Stimulated activated CD4-positive, alpha-beta T cell treated with anti-CD3 and anti-CD28 coated beads, Interleukin-1b, Interleukin-23, amount 100 ng/mL, for 24 hours (primary cell): ENCODE measurements around the gene ENPP4.
"Not testable (repeated sequence)": the region's sequence is repeated elsewhere in the genome, so short reads cannot be mapped to it uniquely, and the experiment has no call there.

Experiments used
- DNase-seq, 4 experiments: peaks; one replicate each; pipeline ENCODE4 v3.0.0-alpha.2; 2020; ENCODE audit warnings: low read depth in 4 of 4, low spot score in 1 of 4

The ENPP4 gene, protein sequence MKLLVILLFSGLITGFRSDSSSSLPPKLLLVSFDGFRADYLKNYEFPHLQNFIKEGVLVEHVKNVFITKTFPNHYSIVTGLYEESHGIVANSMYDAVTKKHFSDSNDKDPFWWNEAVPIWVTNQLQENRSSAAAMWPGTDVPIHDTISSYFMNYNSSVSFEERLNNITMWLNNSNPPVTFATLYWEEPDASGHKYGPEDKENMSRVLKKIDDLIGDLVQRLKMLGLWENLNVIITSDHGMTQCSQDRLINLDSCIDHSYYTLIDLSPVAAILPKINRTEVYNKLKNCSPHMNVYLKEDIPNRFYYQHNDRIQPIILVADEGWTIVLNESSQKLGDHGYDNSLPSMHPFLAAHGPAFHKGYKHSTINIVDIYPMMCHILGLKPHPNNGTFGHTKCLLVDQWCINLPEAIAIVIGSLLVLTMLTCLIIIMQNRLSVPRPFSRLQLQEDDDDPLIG

DNA sequence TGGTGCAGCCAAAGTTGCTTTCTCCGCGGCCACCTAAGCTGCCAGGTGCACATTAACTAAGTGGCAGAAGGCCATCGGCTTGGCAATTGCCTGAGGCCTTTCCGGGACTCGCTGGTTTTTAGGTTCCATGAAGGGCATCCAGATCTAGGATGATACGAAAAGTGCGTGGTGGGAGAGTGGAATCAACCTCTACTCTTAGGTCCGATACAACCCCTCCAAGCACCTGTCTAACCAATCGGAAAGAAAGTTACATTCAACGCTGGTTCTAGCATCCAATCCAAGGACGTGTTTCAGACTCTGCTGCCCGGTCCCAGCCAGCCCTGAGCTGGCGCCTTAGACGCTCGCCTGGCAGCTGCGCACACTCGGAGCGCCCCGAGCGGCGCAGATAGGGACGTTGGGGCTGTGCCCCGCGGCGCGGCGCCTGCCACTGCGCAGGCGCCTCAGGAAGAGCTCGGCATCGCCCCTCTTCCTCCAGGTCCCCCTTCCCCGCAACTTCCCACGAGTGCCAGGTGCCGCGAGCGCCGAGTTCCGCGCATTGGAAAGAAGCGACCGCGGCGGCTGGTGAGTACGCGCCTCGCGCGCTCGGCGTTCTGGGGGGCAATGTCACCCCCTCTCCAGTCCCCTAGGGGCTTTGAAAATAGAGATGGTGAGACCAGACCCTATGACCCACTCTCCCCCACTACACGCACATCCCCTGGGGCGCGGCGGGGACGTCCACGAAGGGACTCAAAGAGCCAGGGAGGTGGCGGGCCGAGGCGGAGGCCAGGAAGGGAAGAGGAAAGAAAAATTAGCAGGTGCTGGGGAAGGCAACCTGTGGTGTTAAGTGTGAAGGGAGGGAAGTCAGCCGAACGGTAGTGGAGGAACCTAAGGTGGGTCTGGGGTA lies at the start of gene ENPP4:
Gene ENPP4, plus strand, starts transcription at position 361 of the 883 bp plus-strand sequence. CDS start 9,595 bp downstream, outside the sequence.
- DNase-seq: peak; percentile 61 to 85 (median 75)

DNA sequence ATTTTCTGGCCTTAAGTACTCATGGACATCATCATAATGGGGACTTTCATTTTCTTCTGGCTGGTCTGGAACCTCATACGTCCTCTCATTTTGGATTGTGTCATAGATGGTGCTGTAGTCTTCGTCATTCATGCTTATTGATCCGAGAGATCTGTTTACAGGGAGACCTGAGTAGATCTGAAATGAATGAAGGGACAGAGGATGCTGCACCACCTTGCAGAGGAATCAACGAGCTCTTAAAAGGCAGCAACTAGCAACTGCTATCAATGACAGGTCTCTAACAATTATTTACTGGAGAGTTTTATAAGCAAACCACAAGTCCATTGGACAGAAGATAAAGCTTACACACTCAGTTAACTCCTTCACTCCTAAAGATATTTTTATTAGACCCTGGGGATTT lies 49.7 kb upstream of the ENPP4 start:
- DNase-seq: no peak

DNA sequence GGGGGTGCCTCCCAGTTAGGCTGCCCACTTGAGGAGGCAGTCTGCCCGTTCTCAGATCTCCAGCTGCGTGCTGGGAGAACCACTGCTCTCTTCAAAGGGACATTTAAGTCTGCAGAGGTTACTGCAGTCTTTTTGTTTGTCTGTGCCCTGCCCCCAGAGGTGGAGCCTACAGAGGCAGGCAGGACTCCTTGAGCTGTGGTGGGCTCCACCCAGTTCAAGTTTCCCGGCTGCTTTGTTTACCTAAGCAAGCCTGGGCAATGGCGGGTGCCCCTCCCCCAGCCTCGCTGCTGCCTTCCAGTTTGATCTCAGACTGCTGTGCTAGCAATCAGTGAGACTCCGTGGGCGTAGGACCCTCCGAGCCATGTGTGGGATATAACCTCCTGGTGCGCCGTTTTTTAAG lies 44.1 kb upstream of the ENPP4 start:
- not testable (repeated sequence) for DNase-seq

DNA sequence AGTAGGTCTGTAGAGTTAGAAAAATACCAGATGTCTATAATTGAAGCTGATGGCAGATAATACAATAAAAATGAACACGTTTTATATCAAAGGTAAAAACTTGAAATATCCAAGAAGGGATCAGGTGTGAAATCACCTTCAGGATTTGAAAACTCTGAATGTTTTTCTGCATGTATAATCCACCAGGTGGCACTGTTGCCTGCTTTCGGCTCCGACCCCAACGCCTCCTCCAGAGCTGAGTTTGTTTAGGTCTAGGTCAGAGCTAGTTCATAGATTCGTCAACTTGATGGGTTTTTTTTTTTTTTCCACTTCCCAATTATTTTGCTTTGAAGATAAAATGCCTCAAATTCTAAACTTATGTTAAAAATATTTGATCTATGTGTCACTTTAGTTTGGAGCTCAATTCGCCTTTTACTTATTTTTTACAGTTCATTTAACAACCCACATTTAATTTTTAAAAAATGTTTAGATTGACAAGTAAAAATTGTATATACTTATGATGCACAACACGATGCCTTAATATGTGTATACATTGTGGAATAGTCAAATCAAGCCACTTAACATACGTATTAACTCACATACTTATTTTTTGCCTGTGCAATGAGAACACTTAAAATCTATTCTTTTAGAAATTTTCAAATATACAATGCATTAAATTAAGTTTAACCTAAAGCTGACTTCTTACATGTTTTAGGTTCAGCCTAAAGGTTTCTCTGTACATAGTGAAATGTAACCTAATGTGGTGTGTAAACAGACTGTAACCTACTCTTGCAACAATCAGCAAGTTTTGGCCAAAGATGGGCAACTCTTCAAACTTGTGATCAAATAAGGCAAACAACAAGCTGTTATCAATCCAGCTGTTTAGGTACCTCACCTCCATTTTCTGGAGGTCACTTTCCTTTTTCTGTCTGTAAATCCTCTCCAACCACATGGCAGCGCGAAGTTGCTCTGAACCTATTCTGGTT lies 39.4 kb upstream of the ENPP4 start:
- DNase-seq: peak; percentile 13 to 28 (median 24)

DNA sequence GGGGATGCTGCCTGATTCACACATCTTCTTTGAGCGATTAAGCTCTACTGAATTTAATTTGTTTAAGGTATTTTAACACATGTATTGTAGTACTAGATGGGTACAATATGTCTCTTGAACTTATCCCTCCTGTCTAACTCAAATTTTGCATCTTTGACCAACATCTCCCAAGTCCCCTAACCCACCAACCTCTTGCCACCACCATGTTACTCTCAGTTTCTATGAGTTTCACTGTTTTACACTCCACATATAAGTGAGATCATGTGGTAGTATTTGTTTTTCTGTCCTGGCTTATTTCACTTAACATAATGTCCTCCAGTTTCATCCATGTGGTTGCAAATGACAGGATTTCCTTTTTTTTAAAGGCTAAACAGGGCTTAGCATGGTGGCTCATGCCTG lies 38.7 kb upstream of the ENPP4 start:
- no peak for DNase-seq

DNA sequence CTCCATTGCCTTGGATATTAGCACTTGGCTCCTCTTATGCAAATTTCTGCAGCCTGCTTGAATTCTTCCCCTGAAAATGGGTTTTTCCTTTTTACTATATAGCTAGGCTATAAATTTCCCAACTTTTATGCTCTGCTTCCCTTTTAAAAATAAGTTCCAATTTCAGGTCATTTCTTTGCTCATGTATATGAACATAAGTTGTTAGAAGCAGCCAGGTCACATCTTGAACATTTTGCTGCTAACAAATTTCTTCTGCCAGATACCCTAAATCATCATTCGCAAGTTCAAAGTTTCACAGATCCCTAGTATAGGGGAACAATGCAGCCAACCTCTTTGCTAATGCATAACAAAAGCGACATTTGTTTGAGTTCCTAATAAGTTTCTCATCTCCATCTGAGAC lies 34.5 kb upstream of the ENPP4 start:
- DNase-seq: no peak

DNA sequence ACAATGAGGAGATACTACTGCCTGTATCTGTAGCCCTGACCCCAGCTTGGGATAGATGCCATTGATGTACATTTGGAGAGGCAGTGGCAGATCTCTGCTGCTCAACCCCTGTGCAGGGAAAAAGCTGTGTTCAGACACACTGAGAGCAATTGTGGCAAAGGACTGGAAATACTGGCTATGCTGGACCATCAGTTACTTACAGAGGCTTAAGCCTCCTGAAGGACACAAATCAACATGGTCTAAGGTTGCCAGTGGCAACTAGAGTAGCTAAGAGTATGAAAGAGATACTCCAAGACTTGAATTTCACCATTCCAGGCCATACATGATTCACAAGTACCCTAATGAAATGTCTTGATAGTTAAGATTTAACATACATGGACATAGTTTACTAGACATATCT lies 32.4 kb upstream of the ENPP4 start:
- DNase-seq: no peak

DNA sequence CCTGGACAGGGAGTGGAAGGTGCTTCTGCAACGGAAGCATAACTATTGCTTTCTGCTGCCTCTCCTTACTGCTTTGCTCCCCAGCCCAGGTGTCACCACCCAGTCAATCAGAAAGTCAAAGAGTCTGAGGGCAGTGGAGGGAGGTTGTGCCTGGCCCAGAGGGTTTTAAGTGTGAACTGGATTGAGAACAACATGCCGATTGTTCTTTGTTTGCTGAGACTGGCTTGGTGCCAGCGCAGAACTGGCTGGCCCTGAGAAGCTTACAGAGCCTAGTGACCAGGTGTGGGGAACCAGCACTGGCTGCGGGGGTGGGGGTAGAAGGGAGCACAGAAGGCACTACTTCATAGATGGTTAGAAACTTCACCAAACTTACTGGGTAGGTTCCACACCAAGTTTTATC lies 31.1 kb upstream of the ENPP4 start:
- DNase-seq: no peak

DNA sequence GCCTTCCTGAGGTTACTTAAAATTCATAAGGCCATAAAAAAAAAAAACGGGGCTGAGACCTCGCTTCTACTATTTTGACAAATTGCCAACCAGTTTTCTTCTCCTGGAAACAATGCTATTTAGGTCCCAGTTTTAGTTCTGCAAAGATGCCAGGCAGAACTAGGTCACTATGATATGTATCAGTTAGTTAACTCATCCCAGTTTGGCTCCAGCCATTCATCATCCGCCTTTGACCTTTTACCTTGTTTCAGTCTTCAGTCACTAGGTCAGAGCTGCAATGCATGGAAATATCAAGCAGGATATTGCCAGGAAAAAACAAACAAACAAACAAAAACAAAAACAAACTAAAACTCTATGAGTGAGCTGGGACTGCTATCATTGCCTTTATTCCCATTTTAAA lies 29.8 kb upstream of the ENPP4 start:
- no peak for DNase-seq

DNA sequence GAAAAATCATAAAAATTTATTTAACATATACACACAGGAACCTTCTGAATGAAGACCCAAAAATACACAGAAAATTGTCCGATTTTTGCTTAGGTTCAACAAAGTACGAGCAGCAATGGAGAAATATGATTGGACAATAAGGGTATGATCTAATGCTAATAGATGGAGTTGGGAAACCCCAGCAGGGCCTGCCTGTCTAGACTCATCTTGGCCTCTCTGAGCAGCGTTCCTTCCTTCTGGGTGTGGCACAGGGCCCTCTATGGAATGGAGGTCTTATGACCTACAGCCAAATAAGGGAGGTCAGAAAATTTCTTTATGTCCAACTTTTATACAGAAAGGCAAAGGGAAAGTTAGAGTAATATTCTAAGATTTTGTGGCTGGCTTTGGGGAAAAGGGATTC lies 27.7 kb upstream of the ENPP4 start:
- no peak for DNase-seq

DNA sequence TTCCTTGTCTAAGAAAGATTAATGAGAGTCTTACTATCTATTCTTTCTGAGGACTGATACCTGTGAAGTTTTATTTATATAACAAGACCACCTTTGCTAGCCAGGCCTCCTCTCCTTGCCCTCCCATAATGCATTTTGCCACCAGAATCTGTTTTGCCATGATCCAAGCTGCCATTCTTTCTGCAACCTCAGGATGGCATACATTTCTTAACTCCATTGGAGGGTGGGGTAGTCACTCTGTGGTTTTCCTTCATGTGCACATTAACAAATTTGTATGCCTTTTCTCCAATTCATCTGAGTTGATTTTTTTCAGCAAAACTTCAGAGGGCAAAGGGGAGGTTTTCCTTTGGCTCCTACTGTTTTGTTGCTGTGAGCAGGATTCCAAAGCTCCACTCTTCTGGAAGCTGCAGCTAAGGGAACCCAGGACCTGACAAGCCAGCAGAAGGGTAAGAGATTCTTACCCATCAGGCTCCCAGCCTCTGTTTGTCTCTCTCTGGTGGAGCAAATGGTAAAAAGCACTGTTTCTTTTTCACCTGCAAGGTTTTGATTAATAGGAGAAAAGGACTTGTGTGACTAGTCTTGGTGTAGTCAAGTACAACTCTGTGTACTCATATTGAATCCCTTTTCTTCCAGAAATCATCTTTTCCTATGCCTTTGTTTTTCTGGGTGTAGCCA lies 26.2 kb upstream of the ENPP4 start:
- DNase-seq: no peak

DNA sequence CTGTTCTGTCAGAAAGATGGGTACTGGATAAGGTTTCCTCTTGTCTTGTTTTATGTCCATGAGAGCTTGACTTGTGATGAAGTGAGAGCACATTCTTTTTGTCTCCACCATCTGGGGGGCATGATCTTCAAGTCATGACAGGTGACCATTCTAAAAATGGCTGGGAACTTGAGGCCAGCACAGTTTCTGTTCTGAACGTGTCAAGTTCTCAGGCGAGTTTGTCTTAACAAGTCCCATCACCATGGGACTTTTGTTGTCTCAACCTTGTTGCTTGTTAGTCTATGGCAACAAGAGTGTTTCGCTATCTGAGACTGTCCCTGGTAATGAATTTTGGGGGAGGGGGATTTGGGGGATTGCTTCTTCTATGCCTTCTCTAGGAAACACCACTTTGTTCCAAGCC lies 25.6 kb upstream of the ENPP4 start:
- no peak for DNase-seq

DNA sequence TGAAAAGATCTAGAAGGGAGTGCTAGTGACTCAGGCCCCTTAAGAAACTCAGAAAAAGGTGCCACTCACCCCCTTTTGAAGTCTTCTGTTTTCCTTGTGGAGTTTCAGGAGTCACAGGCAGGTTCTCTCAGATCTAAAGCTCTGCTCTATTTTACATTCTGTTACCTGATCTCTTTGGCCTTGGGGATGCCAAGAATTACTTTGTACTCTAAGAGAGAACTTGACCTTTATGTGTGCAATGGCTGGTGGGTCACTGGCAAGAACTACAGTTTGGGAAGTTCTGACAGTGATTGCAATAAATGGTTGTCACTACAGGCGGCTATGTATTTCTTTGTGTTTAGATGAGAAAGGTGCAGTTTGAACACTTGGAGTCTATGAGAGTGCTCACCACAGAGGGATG lies 24.2 kb upstream of the ENPP4 start:
- no peak for DNase-seq

DNA sequence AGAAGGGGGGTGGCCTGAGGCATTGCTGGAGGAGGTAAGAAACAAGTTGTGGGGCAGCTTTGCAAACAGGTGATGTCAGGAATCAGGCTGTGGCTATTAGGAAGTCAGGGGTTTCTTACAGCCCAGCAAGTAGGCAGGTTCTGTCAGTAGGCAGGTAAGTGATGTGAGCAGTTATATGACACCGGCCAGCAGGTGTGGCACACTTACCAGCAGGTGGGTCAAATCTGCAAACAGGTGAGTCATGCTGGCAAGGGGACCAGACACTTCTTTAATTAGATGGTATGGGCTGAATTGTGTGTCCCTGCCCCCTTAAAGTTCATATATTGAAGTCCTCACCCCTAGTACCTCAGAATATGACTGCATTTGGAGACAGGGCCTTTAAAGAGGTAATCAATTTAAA lies 16.4 kb upstream of the ENPP4 start:
- no peak for DNase-seq

DNA sequence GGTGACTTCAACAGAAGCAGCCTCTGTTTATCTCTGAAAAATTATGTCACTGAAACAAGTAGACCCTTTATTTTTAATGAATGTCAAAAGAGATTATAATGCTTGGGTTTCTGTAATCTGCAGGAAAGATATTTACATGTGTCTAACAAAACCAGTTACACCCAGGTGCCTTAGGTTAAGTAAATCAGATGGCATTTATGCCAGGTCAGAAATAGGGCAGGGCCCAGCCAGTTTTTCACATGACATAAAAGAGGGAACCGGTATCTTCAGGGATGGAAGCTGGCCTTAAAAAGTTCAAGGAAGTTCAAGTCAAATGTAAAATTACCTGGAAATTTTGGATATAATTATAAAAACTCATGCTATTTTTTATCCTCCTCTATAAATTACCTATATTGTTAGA lies 14.2 kb upstream of the ENPP4 start:
- DNase-seq: no peak

DNA sequence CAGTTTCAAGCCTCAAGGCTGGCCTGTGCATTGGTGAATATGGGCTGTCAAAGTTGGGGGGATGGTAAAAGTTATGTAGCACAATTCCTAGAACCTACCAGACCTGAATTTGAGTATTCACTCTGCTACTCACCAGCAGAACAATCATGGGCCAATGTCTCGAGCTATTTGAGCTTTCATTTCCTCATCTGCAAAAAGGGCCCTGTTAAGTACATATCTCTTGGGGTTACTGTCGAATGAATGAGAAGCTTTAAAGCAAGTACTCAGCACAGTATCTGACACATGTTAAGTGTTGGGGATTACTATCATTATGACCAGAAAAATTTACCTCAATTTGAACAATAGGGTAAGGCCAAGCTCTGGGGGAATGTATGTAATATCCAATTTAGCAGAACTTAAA lies 13.5 kb upstream of the ENPP4 start:
- no peak for DNase-seq

DNA sequence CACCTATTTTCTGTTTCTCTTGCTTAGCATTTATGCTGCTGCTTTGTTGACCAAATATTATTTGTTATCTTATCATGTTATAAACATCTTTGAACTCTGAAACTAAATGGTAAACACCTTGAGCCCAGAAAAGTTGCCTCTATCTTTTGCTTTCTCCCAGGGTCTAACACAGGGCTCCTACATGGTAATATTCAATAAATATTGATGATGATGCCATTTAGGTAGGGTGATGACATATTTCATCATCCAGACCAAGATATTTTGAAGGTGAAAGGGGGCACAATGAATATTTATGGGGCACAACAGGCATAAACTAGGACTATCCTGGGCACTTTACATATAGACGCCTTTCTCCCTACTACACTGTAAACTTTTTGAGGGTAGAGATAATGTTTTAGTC lies 11.6 kb upstream of the ENPP4 start:
- no peak for DNase-seq

DNA sequence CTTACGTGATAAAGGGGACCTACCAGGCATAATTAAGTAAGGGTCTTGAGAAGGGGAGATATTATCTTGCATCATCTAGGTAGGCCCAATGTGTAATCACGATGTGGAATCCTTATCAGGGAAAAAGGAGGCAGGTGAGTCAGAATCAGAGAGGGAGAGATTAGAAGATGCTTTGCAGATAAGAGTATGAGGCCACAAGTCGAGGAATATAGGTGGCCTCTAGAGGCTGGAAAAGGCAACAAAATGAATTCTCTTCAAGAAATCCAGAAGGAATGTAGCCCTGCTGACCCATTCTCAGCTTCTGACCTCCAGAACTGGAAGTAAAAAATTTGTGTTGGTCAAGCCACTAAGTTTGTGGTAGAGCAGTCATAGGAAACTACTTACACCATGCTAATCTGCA lies 11.0 kb upstream of the ENPP4 start:
- DNase-seq: no peak

DNA sequence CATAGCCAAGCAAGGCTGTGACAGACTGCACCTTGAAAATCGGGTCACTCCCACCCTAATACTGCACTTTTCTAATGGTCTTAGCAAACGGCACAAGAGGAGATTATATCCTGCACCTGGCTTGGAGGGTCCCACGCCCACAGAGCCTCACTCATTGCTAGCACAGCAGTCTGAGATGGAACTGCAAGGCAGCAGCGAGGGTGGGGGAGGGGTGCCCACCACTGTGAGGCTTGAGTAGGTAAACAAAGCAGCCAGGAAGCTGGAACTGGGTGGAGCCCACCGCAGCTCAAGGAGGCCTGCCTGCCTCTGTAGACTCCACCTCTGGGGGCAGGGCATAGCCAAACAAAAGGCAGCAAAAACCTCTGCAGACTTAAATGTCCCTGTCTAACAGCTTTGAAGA lies 10.1 kb upstream of the ENPP4 start:
- DNase-seq: not testable (repeated sequence)

DNA sequence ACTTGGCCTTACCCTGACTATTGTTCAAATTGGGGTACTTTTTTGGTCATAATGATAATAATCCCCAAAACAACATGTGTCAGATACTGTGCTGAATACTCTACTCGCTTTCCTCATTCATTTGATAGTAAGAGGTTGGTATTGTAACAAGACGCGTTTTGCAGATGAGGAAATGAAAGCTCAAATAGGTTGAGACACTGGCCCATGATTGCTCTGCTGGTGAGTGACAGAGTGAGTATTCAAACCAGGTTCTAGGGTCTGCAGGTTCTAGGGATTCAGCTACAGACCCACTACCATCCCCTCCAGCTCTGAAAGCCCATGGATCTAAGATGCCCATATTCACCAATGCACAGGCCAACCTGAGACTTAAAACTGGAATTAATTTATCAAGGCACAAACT lies 1.3 kb upstream of the ENPP4 start:
- DNase-seq: no peak

DNA sequence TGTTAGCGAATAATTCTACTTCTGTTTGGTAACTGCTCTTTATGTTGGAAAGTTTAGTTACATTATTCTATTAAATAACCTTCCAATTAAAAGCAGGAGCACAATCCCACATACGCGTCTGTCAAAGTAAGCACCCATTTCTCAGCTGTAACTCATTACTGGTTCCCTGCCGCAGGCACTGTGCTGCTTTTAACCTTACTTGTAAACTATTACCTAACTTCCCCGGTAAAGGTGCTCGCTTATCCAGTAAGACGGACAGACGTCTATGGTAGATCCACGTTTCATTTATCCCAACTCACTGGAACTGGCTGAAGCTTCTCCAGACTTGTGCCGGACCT lies 529 bp upstream of the ENPP4 start:
- DNase-seq: peak in 2 of 4 experiments; percentile 0 to 1
